Lung (tissue), 12 donors: ENCODE measurements around the gene PIGM. TPM values are rescaled to one million over a fixed set of nuclear protein-coding genes. Genes with fewer than 3 reads are reported as not detected.
A peak's percentile ranks its signal among the peaks of the same experiment; 100 is the strongest.

ENCODE experiments used
- ATAC-seq: fragments of 200-7000 bp; cut with Tn5 transposase; one replicate; pipeline ENCODE4 v1.9.1; 2020; ENCODE audit warnings: moderate number of reproducible peaks; ENCODE audit not compliant: insufficient read depth, low FRiP score
- DNase-seq, 3 donors: peaks; one replicate each; pipeline ENCODE4 v3.0.0-alpha.2; 2013 to 2017
- H3K27ac ChIP-seq, 2 donors: one replicate each; pipeline ENCODE4 v1.5.1; 2013; ENCODE audit warnings: mild to moderate bottlenecking in 2 of 2, moderate library complexity in 2 of 2, control low read depth in 1 of 2, inconsistent platforms in 1 of 2, low read depth in 1 of 2, low read length in 1 of 2
- H3K27me3 ChIP-seq, 3 donors: one replicate each; pipeline ENCODE4 v1.5.1; 2013; ENCODE audit warnings: low read length in 2 of 3; ENCODE audit not compliant: control insufficient read depth in 3 of 3, insufficient read depth in 3 of 3
- H3K36me3 ChIP-seq, 4 donors: one replicate each; pipeline ENCODE4 v1.5.1; 2013; ENCODE audit warnings: low read length in 4 of 4, mild to moderate bottlenecking in 1 of 4, moderate library complexity in 1 of 4; ENCODE audit not compliant: control insufficient read depth in 4 of 4, insufficient read depth in 4 of 4
- H3K4me1 ChIP-seq, 5 donors: one replicate each; pipeline ENCODE4 v1.5.1; 2013; ENCODE audit warnings: low read length in 5 of 5, mild to moderate bottlenecking in 2 of 5, moderate library complexity in 1 of 5; ENCODE audit not compliant: control insufficient read depth in 5 of 5, insufficient read depth in 5 of 5
- H3K4me3 ChIP-seq: one replicate; pipeline ENCODE4 v1.5.1; 2013; ENCODE audit warnings: mild to moderate bottlenecking, control low read depth, moderate library complexity
- H3K9ac ChIP-seq, 2 donors: one replicate each; pipeline ENCODE4 v1.5.1; 2013; ENCODE audit warnings: low read length in 2 of 2, control low read depth in 1 of 2; ENCODE audit not compliant: insufficient read depth in 1 of 2
- H3K9me3 ChIP-seq, 4 donors: one replicate each; pipeline ENCODE4 v1.5.1; 2013; ENCODE audit warnings: low read length in 3 of 4, mild to moderate bottlenecking in 1 of 4, moderate library complexity in 1 of 4; ENCODE audit not compliant: control insufficient read depth in 4 of 4, insufficient read depth in 3 of 4
- WGBS, 2 donors: extraction: QIAGEN DNeasy Blood & Tissue Kit; methylation state at CpG; one replicate each; pipeline ENCODE4 v1.1.7; 2013; 5-methylcytosine and 5-hydroxymethylcytosine counted together
- polyA plus RNA-seq, 2 donors: library from polyadenylated mRNA; stranded (reverse); fragments of 200-250 nt; gene quantifications; one replicate each; pipeline ENCODE4 v1.2.1, GENCODE V29; 2013
- total RNA-seq, 2 donors: library from RNA; depleted of rRNA in 1 of 2; stranded (reverse); fragments of >200 nt in 1 of 2; gene quantifications; one replicate each; pipeline ENCODE4 v1.2.1, GENCODE V29; 2014 to 2021
- TF ChIP-seq, protein P1 (sequence below): IDR thresholded peaks from 2 replicates; pipeline ENCODE4 v1.5.1; 2012; ENCODE audit warnings: mild to moderate bottlenecking; ENCODE audit errors: control extremely low read depth, extremely low read depth
- donor health status: control.
- donor health status: control.
- donor health status: Bipolar disorder and iron deficiency.
- donor health status: healthy.
- donor health status: DM: yes; HTN: yes; CAD: no.

PIGM gene
- total and polyA plus RNA-seq, 4 donors = 3.7 to 9.1 (median 5.7) TPM

DNA sequence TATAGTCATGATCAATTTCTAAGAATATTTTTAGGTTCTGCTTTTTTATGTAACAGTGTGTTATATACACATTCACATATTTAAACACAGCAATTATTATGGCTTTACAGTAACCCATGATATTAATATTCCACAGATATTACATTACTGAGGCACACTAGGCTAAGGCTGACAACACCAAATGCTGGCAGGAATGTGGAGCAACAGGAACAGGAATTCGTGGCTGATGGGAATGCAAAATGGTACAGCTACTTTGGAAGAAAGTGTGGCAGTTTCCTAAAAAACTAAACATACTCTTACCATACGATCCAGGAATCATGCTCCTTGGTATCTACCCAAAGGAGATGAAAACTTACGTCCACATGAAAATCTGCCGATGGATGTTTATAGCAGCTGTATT lies 47.7 kb upstream of the PIGM start:
- TF ChIP-seq, protein P1, sequence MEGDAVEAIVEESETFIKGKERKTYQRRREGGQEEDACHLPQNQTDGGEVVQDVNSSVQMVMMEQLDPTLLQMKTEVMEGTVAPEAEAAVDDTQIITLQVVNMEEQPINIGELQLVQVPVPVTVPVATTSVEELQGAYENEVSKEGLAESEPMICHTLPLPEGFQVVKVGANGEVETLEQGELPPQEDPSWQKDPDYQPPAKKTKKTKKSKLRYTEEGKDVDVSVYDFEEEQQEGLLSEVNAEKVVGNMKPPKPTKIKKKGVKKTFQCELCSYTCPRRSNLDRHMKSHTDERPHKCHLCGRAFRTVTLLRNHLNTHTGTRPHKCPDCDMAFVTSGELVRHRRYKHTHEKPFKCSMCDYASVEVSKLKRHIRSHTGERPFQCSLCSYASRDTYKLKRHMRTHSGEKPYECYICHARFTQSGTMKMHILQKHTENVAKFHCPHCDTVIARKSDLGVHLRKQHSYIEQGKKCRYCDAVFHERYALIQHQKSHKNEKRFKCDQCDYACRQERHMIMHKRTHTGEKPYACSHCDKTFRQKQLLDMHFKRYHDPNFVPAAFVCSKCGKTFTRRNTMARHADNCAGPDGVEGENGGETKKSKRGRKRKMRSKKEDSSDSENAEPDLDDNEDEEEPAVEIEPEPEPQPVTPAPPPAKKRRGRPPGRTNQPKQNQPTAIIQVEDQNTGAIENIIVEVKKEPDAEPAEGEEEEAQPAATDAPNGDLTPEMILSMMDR = no peak
- Histone ChIP-seq H3K9ac (no peak overlapping the region), H3K27me3 (peaks cover 0 to 78% (median 47%) of the 10 kb centered on the region in 3 donors), H3K4me3 (no peak overlapping the region), H3K27ac (no peak overlapping the region), H3K9me3 (no peaks in the 10 kb centered on the region), H3K4me1 (peaks cover 0 to 6% (median 0%) of the 10 kb centered on the region in 5 donors), H3K36me3 (no peaks in the 10 kb centered on the region)
- DNase-seq (no peak), ATAC-seq (no peak)
- WGBS, 2 donors = 68 to 78% methylated on average over 4 of the region's 4 CpGs

DNA sequence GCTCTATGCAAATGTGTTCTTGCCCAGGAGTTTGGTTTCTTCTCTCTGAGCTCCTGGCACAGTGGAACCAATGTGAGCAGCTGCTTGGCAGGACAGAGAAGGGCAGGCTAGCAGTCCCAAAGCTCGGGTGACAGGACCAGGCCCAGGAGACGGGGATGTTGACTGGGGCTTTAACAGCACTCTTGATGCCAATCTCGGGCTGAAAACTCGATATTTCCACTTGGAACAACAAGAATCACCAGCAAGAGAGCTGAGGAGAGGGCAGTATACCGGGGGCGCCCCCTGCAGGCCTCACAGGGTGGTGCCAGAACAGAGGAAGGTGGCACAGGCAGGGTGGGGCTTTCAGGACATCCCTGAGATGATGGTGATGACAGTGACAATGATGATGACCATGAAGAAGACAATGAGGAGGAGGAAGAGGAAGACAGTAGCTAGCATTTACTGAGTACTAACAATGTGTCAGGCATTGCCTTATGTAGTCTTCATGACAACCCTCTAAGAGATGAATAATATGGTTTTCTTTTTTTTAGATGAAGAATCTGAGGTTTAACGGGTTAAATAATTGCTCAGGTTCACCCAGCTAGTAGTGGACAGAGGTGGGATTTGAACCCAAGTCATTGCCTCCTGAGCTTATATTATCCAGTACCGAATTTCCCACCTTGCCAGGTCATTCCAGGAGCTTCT lies 46.9 kb upstream of the PIGM start:
- Histone ChIP-seq H3K9me3 (no peaks in the 10 kb centered on the region), H3K27me3 (peaks cover 0 to 73% (median 43%) of the 10 kb centered on the region in 3 donors), H3K4me1 (peaks cover 0 to under 1% (median 0%) of the 10 kb centered on the region in 5 donors), H3K4me3 (no peak overlapping the region), H3K27ac (no peak overlapping the region), H3K9ac (no peak overlapping the region), H3K36me3 (no peaks in the 10 kb centered on the region)
- 20% methylated on average over 8 of the region's 8 CpGs for WGBS, 2 donors
- TF ChIP-seq, protein P1 = peak; percentile 25
- DNase-seq (no peak), ATAC-seq (peak; percentile 59)

DNA sequence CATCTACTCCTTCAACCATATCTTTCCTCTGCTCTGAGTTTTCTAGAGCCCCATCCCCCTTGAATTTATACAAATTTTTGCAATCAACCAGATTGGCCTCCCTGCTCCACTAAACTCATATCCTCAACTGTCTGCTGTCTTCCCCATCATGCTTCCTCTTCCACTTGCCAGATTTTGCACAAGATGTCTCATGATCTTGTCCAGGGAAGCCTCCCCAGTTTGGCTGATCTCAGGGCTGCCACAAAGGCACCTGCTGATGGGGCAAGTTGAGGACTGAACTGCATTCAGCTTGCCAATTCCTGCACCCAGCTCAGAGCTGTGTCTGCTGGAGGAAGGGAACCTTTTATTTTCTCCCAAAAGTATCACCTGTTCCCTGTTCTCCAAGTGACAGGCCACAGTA lies 45.7 kb upstream of the PIGM start:
- TF ChIP-seq, protein P1 = no peak
- ATAC-seq (no peak), DNase-seq (no peak)
- H3K9me3 ChIP-seq = no peaks in the 10 kb centered on the region
- H3K4me1 ChIP-seq = no peaks in the 10 kb centered on the region
- H3K36me3 ChIP-seq = no peaks in the 10 kb centered on the region
- H3K4me3 ChIP-seq = no peak overlapping the region
- H3K27ac ChIP-seq = no peak overlapping the region
- no peak overlapping the region for H3K9ac ChIP-seq
- peaks cover 0 to 61% (median 34%) of the 10 kb centered on the region in 3 donors for H3K27me3 ChIP-seq

DNA sequence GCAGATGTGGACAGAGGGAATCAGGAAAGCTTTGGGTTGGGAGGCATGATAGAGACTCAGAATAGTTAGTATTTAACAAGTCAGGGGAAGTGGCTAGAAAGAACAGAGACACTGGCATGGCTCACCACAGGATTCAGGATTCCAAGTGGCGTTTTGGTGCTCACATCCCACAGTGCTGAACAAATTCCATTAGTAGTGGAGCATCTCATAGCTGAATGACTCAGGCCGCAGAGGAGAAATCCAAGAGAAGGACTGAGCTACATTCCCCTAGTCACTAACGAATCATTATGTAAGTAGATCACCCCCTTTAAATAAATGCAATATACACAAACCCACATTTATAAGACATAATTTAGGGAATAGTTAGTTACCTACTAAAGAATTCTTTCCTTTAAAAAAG lies 44.5 kb upstream of the PIGM start:
- Histone ChIP-seq H3K27ac (no peak overlapping the region), H3K36me3 (no peaks in the 10 kb centered on the region), H3K9me3 (no peaks in the 10 kb centered on the region), H3K9ac (no peak overlapping the region), H3K27me3 (peaks cover 0 to 59% (median 30%) of the 10 kb centered on the region in 3 donors), H3K4me1 (no peaks in the 10 kb centered on the region), H3K4me3 (no peak overlapping the region)
- no peak for DNase-seq
- TF ChIP-seq, protein P1 = no peak
- no peak for ATAC-seq
- 84 to 87% methylated on average over 3 of the region's 3 CpGs for WGBS, 2 donors
